OCI-LY3 (cell line): ENCODE data around the gene ACVRL1.

Experiments used
- EZH2phosphoT487 ChIP-seq: fragments of 200-600 bp; shearing (Covaris generic); IDR thresholded peaks from 2 replicates; pipeline ENCODE4 v1.6.1; 2018; ENCODE audit warnings: antibody characterized with exemption, mixed run types, low read depth
- TF ChIP-seq, protein P1 (sequence below): fragments of 200-600, 300-600 bp; sonication (generic); IDR thresholded peaks from 2 replicates; pipeline ENCODE4 v1.5.1; 2014; ENCODE audit warnings: antibody characterized with exemption, low read length, low read depth

DNA sequence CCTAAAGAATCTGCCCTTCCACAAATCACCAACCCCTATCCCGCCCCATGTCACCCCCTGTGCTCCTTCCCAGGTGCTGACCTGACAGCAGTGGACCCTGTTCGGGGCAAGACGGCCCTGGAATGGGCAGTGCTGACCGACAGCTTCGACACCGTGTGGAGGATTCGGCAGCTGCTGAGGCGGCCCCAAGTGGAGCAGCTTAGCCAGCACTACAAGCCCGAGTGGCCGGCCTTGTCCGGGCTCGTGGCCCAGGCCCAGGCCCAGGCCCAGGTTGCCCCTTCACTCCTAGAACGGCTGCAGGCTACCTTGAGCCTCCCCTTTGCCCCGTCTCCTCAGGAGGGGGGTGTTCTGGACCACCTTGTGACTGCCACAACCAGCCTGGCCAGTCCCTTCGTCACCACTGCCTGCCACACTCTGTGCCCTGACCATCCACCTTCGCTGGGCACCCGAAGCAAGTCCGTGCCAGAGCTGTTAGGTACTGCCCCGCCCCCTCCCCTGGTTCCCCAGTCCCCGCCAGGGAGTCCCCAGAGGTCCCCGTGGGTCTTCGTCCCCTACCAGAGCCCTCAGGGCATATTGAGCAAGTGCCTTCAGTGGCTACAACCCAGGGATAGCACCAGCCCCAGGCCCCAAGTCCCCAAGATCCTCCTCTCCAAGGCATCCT lies 16.7 kb upstream of the ACVRL1 start:
- TF ChIP-seq, protein P1, sequence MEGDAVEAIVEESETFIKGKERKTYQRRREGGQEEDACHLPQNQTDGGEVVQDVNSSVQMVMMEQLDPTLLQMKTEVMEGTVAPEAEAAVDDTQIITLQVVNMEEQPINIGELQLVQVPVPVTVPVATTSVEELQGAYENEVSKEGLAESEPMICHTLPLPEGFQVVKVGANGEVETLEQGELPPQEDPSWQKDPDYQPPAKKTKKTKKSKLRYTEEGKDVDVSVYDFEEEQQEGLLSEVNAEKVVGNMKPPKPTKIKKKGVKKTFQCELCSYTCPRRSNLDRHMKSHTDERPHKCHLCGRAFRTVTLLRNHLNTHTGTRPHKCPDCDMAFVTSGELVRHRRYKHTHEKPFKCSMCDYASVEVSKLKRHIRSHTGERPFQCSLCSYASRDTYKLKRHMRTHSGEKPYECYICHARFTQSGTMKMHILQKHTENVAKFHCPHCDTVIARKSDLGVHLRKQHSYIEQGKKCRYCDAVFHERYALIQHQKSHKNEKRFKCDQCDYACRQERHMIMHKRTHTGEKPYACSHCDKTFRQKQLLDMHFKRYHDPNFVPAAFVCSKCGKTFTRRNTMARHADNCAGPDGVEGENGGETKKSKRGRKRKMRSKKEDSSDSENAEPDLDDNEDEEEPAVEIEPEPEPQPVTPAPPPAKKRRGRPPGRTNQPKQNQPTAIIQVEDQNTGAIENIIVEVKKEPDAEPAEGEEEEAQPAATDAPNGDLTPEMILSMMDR, result no peak
- TF ChIP-seq EZH2phosphoT487, result no peak
